HEK293 (cell line): ENCODE measurements around the gene ZBTB20.

ENCODE experiments used
- CTCF ChIA-PET: fragments of 350-600 bp; formaldehyde crosslinking; extraction: SDS; loops from one replicate; lab custom pipeline; 2021; ENCODE audit warnings: antibody characterized with exemption; lab: Yijun Ruan, JAX
- POLR2A ChIA-PET: fragments of 300-600 bp; formaldehyde crosslinking; extraction: SDS; loops from one replicate; lab custom pipeline; 2020; ENCODE audit warnings: antibody characterized with exemption, inconsistent platforms; lab: Yijun Ruan, JAX
- H3K27ac ChIP-seq: fragments of 200-500 bp; sonication (Bioruptor generic); 2 replicates; pipeline ENCODE4 v1.5.1; 2014; ENCODE audit warnings: low read depth, low read length, control low read depth, inconsistent platforms; ENCODE audit errors: extremely low read depth
- H3K36me3 ChIP-seq, 2 experiments: fragments of 200-500 bp in 1 of 2; sonication (Bioruptor generic) in 1 of 2; 1 replicate in 1 of 2; 2 replicates in 1 of 2; pipeline ENCODE4 v1.5.1; 2014 to 2017; ENCODE audit warnings: inconsistent platforms in 2 of 2, low read length in 2 of 2; ENCODE audit not compliant: control insufficient read depth in 2 of 2, insufficient read depth in 1 of 2
- H3K4me1 ChIP-seq: fragments of 200-500 bp; sonication (Bioruptor generic); 2 replicates; pipeline ENCODE4 v1.5.1; 2014; ENCODE audit warnings: mild to moderate bottlenecking, low read length, inconsistent platforms; ENCODE audit not compliant: control insufficient read depth, insufficient read depth
- H3K4me3 ChIP-seq: 2 replicates; pipeline ENCODE4 v1.5.1; 2011; ENCODE audit warnings: low read depth, mild to moderate bottlenecking, control low read depth, low read length, moderate library complexity
- H3K9me3 ChIP-seq: fragments of 200-500 bp; sonication (Bioruptor generic); 2 replicates; pipeline ENCODE4 v1.5.1; 2014; ENCODE audit warnings: low read depth, low read length, inconsistent platforms; ENCODE audit not compliant: control insufficient read depth, insufficient read depth
- KLF16 ChIP-seq: fragments of 450-650 bp; formaldehyde crosslinking; IDR thresholded peaks from 2 replicates; pipeline ENCODE4 v1.5.1; 2017; ENCODE audit warnings: missing biosample characterization, missing genetic modification characterization
- PRDM10 ChIP-seq: fragments of 450-650 bp; formaldehyde crosslinking; IDR thresholded peaks from 2 replicates; pipeline ENCODE4 v1.5.1; 2016; ENCODE audit warnings: missing biosample characterization, missing genetic modification characterization
- TSHZ1 ChIP-seq: fragments of 450-650 bp; formaldehyde crosslinking; IDR thresholded peaks from 2 replicates; pipeline ENCODE4 v1.5.1; 2016; ENCODE audit warnings: missing biosample characterization, missing genetic modification characterization, borderline replicate concordance
- WT1 ChIP-seq: fragments of 450-650 bp; formaldehyde crosslinking; IDR thresholded peaks from 2 replicates; pipeline ENCODE4 v1.5.1; 2016; ENCODE audit warnings: missing biosample characterization, missing genetic modification characterization
- ZFP69B ChIP-seq: fragments of 450-650 bp; formaldehyde crosslinking; IDR thresholded peaks from 2 replicates; pipeline ENCODE4 v1.5.1; 2016; ENCODE audit warnings: missing biosample characterization, missing genetic modification characterization
- ZNF157 ChIP-seq: fragments of 450-650 bp; formaldehyde crosslinking; IDR thresholded peaks from 2 replicates; pipeline ENCODE4 v1.5.1; 2016; ENCODE audit warnings: missing biosample characterization, missing genetic modification characterization
- ZNF174 ChIP-seq: fragments of 450-650 bp; formaldehyde crosslinking; IDR thresholded peaks from 2 replicates; pipeline ENCODE4 v1.5.0; 2017; ENCODE audit warnings: missing biosample characterization, mild to moderate bottlenecking, missing genetic modification characterization
- ZNF184 ChIP-seq: fragments of 450-650 bp; IDR thresholded peaks from 2 replicates; pipeline ENCODE4 v1.5.1; 2018; ENCODE audit warnings: missing biosample characterization, mild to moderate bottlenecking, missing genetic modification characterization
- ZNF211 ChIP-seq: fragments of 450-650 bp; formaldehyde crosslinking; IDR thresholded peaks from 2 replicates; pipeline ENCODE4 v1.5.1; 2016; ENCODE audit warnings: low read depth, missing biosample characterization, missing genetic modification characterization
- ZNF311 ChIP-seq: fragments of 450-650 bp; formaldehyde crosslinking; IDR thresholded peaks from 2 replicates; pipeline ENCODE4 v1.5.1; 2017; ENCODE audit warnings: missing biosample characterization, missing genetic modification characterization, borderline replicate concordance
- ZNF585B ChIP-seq: fragments of 450-650 bp; formaldehyde crosslinking; IDR thresholded peaks from 2 replicates; pipeline ENCODE4 v1.5.1; 2016; ENCODE audit warnings: missing biosample characterization, missing genetic modification characterization
- TF ChIP-seq, protein P1 (sequence below): fragments of 450-650 bp; formaldehyde crosslinking; IDR thresholded peaks from 2 replicates; pipeline ENCODE4 v1.5.1; 2016; ENCODE audit warnings: missing biosample characterization, missing genetic modification characterization

The ZBTB20 gene

DNA sequence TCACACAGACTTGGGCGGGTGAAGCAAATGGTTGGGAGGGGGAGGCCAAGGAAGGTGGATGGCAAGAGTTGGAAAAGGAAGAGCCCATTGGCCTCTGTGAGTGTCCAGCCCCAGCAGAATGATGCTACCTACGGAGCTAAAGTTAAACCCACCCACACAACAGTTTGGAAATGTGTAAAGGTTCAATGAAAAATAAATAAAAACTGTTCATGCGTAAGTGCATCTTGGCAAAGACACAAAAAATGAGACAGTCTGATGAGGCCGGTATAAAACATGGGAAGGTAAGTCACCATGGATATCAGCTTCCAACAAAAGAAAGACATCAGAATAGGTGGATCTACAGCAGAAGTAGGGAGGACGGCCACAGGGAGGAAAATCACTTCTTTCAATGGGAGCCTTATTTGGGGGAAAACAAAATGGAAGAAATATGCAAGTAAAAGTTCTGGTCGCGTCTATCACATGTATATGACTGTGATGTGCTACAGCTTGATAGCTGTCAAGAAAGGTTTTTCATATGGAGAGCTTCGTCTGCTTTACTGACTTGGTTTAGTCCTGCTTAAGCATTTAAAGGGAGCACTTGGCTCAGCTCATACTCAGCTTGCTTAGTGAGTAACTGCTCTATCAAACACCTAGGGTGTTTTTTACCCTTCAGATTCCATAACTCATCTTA is 770.4 kb downstream of the ZBTB20 start:
- Histone ChIP-seq H3K4me1 (no peaks in the 10 kb centered on the region), H3K27ac (no peak overlapping the region), H3K4me3 (no peak overlapping the region), H3K9me3 (no peaks in the 10 kb centered on the region), H3K36me3 (peaks cover 0 to 27% of the 10 kb centered on the region in 2 experiments; a peak in 1 of 3 replicates)
- ChIA-PET CTCF (interaction anchor here (0.7 kb wide), 1 partner anchor 75 kb away, joined by 3 read pairs; no protein-coding TSS in a partner anchor), POLR2A (no interaction called here)
- TF ChIP-seq ZNF311 (tag by site-specific recombination) (no peak), PRDM10 (tag by site-specific recombination) (peak; percentile 52; the same call in 1 of the 2 replicates)

DNA sequence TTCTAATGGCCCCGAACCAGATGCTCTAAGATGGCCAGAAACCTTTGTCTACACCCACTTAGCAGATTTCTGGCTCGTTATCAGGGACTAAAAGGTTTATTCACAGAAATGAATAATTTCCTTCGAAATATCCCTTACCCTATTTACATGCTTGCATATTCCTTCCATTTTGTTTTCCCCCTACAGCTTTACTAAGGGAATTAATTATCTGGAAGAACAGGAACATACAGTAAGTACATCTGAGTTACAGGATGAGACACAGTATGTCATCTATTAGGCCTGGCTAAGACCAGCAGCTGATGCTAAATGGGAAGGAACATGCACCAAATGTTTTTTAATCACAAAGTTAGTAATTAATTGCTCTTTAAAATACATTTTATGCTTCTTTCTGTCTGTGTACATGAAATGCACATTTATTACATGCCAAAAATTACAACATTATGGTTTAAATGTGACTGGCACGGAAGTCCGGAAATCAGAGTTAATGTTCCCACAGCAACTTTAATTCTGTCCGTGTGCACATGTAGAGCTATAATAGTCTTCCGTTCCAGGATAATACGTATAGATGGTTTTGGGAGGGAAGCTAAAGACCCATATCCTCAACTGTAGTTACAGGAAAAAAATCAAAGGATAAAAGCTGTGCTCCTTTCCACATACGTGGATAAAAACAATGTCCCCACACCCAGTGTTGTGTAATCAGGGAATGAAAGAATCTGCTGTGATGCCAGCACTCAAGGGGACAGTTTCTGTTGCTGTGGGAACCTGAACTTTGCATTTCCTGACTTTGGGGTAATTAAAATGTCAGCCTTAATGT is 771.3 kb downstream of the ZBTB20 start:
- Histone ChIP-seq H3K9me3 (no peaks in the 10 kb centered on the region), H3K4me1 (no peaks in the 10 kb centered on the region), H3K36me3 (peaks cover 0 to 27% of the 10 kb centered on the region in 2 experiments; a peak in 1 of 3 replicates), H3K4me3 (no peak overlapping the region), H3K27ac (no peak overlapping the region)
- no peak for TF ChIP-seq ZNF211 (tag by site-specific recombination)
- TF ChIP-seq ZNF157 (tag by site-specific recombination), result no peak
- no peak for TF ChIP-seq ZNF174 (tag by site-specific recombination)
- TF ChIP-seq, protein P1, sequence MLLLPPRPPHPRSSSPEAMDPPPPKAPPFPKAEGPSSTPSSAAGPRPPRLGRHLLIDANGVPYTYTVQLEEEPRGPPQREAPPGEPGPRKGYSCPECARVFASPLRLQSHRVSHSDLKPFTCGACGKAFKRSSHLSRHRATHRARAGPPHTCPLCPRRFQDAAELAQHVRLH, result no peak
- TF ChIP-seq ZFP69B (tag by site-specific recombination), result no peak
- no peak for TF ChIP-seq ZNF184 (tag by site-specific recombination)
- TF ChIP-seq KLF16 (tag by site-specific recombination), result no peak
- TF ChIP-seq TSHZ1 (tag by site-specific recombination), result no peak
- TF ChIP-seq WT1 (tag by site-specific recombination), result no peak
- no peak for TF ChIP-seq ZNF585B (tag by site-specific recombination)
- CTCF ChIA-PET, result interaction anchor here (0.7 kb wide), 1 partner anchor 74 kb away, joined by 3 read pairs; no protein-coding TSS in a partner anchor
- POLR2A ChIA-PET, result no interaction called here
